ENCODE measurements around the gene PRDM1. TPM values are rescaled to one million over a fixed set of nuclear protein-coding genes. Genes with fewer than 3 reads are reported as not detected.

Gene PRDM1
- total RNA-seq, 1 donor from 2014 or later = 17.5 TPM

DNA sequence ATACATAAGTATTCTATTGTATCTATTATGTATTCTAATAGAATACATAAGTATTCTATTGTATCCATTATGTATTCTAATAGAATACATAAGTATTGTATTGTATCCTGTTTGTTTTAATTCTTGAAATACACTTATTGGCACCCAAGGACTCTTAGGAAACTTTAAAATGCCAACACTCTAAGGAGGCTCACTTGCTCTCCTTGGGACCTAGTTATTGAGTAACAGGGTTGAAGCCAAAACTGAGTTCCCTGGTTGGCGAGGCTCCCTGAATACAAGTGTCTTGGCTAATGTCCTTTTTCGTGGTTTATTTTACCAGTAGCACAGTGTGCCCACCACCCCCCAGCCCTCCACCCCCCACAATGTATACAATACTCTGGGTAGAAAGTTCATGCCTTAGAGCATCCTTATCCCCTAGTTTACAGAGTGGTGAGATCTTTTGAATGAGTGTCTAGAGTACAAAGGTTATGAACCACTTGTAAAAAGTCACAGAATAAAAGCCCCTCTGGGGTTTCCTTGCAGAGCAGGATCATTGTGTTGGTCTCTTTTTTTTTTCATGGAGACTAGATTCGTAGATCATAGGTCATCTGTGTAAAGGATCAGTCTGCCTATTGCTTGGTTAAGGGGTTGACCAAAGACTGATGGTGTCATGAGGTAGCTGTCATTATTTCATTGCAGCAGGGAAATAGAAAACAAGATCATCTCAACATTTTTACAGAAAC, 32.5 kb upstream of the PRDM1 start:
- Histone ChIP-seq H3K9me3 (no peaks in the 10 kb centered on the region), H3K27me3 (no peaks in the 10 kb centered on the region), H3K36me3 (no peaks in the 10 kb centered on the region), H3K4me1 (peaks cover 7% of the 10 kb centered on the region), H3K4me3 (no peak overlapping the region), H3K27ac (no peak overlapping the region)
- ATAC-seq (peak; percentile 73), DNase-seq (no peak)
- intact Hi-C loops (cut with DNase I) = no loop called here
- TF ChIP-seq, protein P1, sequence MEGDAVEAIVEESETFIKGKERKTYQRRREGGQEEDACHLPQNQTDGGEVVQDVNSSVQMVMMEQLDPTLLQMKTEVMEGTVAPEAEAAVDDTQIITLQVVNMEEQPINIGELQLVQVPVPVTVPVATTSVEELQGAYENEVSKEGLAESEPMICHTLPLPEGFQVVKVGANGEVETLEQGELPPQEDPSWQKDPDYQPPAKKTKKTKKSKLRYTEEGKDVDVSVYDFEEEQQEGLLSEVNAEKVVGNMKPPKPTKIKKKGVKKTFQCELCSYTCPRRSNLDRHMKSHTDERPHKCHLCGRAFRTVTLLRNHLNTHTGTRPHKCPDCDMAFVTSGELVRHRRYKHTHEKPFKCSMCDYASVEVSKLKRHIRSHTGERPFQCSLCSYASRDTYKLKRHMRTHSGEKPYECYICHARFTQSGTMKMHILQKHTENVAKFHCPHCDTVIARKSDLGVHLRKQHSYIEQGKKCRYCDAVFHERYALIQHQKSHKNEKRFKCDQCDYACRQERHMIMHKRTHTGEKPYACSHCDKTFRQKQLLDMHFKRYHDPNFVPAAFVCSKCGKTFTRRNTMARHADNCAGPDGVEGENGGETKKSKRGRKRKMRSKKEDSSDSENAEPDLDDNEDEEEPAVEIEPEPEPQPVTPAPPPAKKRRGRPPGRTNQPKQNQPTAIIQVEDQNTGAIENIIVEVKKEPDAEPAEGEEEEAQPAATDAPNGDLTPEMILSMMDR (IDR thresholded peaks at IDR 0.05) = no peak

DNA sequence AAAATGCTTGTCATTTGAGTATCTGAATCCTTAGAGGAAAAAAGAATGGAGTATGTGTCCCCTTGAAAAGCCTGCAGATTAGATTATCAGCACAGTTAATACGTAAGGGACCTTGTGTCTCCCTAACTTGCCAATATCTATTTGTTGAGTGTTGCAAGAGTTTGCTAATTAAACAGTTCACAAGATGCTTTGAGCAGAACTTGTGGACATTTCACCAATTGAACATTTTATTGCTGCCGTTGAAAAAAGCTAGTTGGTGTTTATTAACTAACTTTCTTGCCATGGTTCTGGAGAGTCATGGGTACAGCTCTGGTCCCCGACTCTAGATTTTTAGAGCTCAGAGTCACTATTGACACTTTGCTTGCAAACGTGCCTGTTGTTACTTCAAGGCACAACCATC, 30.6 kb upstream of the PRDM1 start:
- DNase-seq = no peak
- intact Hi-C loops (cut with DNase I) = no loop called here
- peak; percentile 49 for ATAC-seq
- Histone ChIP-seq H3K4me3 (no peak overlapping the region), H3K36me3 (no peaks in the 10 kb centered on the region), H3K9me3 (no peaks in the 10 kb centered on the region), H3K27ac (no peak overlapping the region), H3K27me3 (no peaks in the 10 kb centered on the region), H3K4me1 (peaks cover 7% of the 10 kb centered on the region)
- TF ChIP-seq, protein P1 (IDR thresholded peaks at IDR 0.05) = no peak

DNA sequence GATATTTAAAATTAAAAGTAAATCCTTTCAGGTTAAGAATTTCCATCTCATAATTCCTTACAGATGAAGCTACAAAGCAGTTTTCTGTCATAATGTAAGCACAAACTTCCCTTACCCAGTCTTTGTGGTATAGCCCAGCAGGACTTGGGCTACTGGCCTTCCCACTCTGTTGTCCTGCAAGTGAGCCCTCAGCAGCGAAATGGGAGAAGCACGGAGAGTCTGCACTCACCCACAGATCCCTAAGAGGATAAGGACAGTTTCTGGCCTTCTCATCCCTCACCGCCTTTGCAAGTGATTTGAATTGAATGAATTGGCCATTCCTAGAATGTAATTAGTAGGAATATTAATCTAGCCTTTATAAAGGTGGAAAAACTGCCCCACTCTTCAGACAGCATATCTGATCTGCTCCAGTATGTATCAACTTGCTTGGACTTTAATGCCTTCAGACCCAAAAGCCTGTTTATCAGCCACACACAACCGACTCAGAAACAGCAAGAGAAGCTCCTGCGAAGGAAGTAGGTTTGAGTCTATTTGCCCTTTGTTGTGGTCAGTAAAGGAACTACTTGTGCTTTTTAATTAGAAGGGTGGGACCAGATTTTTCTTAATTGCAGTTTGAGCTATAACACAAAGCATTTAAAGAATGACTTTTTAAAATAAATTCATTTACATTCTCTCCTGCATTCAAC, 29.9 kb upstream of the PRDM1 start:
- TF ChIP-seq, protein P1 (IDR thresholded peaks at IDR 0.05) = no peak

DNA sequence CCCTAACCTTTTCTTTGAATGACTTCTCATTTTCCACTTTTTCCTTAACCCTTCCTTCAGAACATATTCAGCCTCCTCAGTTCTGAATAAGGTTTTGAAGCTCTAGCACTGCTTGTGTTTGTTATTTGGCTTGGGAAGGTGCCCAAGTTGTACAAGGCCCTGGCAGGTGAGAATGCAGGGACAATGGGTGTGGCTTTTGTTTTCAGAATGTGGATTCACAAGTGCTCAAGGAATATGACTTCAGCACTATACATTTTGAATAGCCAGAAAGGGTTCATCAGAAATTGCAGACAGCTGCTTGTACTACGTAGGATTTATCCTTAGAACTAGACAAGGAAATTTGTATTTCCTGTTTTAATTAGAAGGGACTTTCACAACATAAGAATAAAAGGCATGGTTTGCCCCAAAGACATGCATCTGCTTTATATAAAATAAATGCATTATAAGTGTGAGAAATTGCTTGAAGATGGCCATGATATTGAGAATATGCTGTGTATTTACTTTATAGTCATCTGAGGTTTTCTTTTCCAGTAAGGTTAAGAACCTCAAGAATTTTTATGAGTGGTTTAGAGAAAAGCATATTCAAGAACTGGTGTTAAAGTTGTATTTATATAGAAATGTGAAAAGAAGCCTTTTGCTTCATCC, 29.3 kb upstream of the PRDM1 start:
- TF ChIP-seq, protein P1 (IDR thresholded peaks at IDR 0.05) = no peak

More for the DNA sequence above, 29.9 kb upstream of the PRDM1 start:
- Histone ChIP-seq H3K36me3 (no peaks in the 10 kb centered on the region), H3K4me1 (peaks cover 7% of the 10 kb centered on the region), H3K4me3 (no peak overlapping the region), H3K9me3 (no peaks in the 10 kb centered on the region), H3K27ac (no peak overlapping the region), H3K27me3 (no peaks in the 10 kb centered on the region)
- intact Hi-C loops (cut with DNase I) = no loop called here
- ATAC-seq = no peak
- DNase-seq = no peak

DNA sequence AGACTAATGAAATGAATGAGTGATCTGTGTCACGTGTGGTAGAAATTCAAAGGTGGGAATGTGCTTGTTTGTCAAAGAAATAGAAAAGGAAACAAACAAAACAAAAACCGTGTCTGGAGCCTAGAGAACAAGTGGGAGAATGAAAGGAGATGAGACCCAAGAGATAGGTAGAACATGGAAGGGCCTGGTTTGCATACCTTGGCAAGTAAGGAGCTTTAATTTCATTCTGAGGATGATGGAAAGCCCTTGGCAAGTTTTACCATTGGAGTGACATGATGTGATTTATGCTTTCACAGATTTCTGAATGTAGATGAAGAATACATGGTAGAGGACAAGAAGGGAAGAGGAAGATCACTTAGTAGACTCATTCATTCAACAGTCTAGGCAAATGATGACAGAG, 26.8 kb upstream of the PRDM1 start:
- Histone ChIP-seq H3K9me3 (no peaks in the 10 kb centered on the region), H3K27me3 (no peaks in the 10 kb centered on the region), H3K27ac (no peak overlapping the region), H3K36me3 (no peaks in the 10 kb centered on the region), H3K4me1 (peaks cover 7% of the 10 kb centered on the region), H3K4me3 (no peak overlapping the region)
- ATAC-seq = no peak
- TF ChIP-seq, protein P1 (IDR thresholded peaks at IDR 0.05) = no peak
- no peak for DNase-seq
- intact Hi-C loops (cut with DNase I) = no loop called here

More for the DNA sequence above, 29.3 kb upstream of the PRDM1 start:
- peaks cover 7% of the 10 kb centered on the region for H3K4me1 ChIP-seq
- no peaks in the 10 kb centered on the region for H3K36me3 ChIP-seq
- intact Hi-C loops (cut with DNase I) = no loop called here
- H3K27me3 ChIP-seq = no peaks in the 10 kb centered on the region
- DNase-seq = no peak
- no peak overlapping the region for H3K4me3 ChIP-seq
- H3K27ac ChIP-seq = no peak overlapping the region
- ATAC-seq = peak; percentile 62
- H3K9me3 ChIP-seq = no peaks in the 10 kb centered on the region

Data from upper lobe of right lung (tissue), 1 donor.